Measurements from ENCODE around the gene MARCHF9. TPM values are rescaled to one million over a fixed set of nuclear protein-coding genes. Genes with fewer than 3 reads are reported as not detected.

The MARCHF9 gene
- total RNA-seq, 1 experiment from 2014 or later: 21.8 TPM

- no TSS peak for BruUV-seq (replicated peaks)
- Histone ChIP-seq H3K4me3 (replicated peaks in 1 of 2; ENCODE audit: low read depth in 1 of 2, low read length in 2 of 2) (no peak overlapping the region), H2AFZ (ENCODE audit: low read depth, low read length, poor library complexity, severe bottlenecking) (no peak overlapping the region), H3K9me2 (ENCODE audit: insufficient read depth) (no peaks in the 10 kb centered on the region), H3K9ac (ENCODE audit: low read length) (no peak overlapping the region), H3K79me2 (ENCODE audit: insufficient read depth, low read length) (no peaks in the 10 kb centered on the region), H3K27me3 (ENCODE audit: insufficient read depth, low read length) (no peaks in the 10 kb centered on the region), H3K36me3 (ENCODE audit: control insufficient read depth in 1 of 2, insufficient read depth in 2 of 2, low read length in 2 of 2) (peaks cover 3 to 15% of the 10 kb centered on the region in 2 experiments; a peak in 3 of 4 replicates), H4K20me1 (ENCODE audit: insufficient read depth) (no peaks in the 10 kb centered on the region), H3K27ac (ENCODE audit: low read depth, low read length) (no peak overlapping the region), H3K4me2 (ENCODE audit: low read length) (no peak overlapping the region), H3K4me1 (ENCODE audit: control insufficient read depth in 1 of 2, insufficient read depth in 2 of 2, low read length in 2 of 2) (no peaks in the 10 kb centered on the region), H3K9me3 (ENCODE audit: control insufficient read depth in 1 of 2, insufficient read depth in 1 of 2, low read depth in 1 of 2, low read length in 2 of 2) (no peaks in the 10 kb centered on the region)
- CTCF ChIA-PET: interaction anchor here (0.9 kb wide), 1 partner anchor 10 kb away, joined by 3 read pairs; no protein-coding TSS in a partner anchor
- POLR2A ChIA-PET: no interaction called here
- RAD21 ChIA-PET (ENCODE audit: low non-redundant PET in 1 of 2, low total read pairs in 2 of 2, uncharacterized antibody in 2 of 2, unreplicated experiment in 2 of 2): no interaction called here
- DNase-seq (ENCODE audit: low read depth, low spot score) (no peak), ATAC-seq (no peak)
- no peak for TF ChIP-seq RAD21 (IDR thresholded peaks at IDR 0.05; ENCODE audit: low read depth)
- TF ChIP-seq CTCF (IDR thresholded peaks at IDR 0.05 in 2 of 3, conservative IDR thresholded peaks at IDR 0.05 in 1 of 3; ENCODE audit: borderline replicate concordance in 1 of 3, insufficient read depth in 1 of 3, low read depth in 2 of 3, low read length in 2 of 3): no peak
- no peak for TF ChIP-seq CEBPB (IDR thresholded peaks at IDR 0.05; ENCODE audit: low read depth)
- TF ChIP-seq EZH2phosphoT487 (IDR thresholded peaks at IDR 0.05; ENCODE audit: borderline replicate concordance): no peak
- TF ChIP-seq POLR2AphosphoS5 (IDR thresholded peaks at IDR 0.05; ENCODE audit: low read depth, low read length): no peak
- TF ChIP-seq SIN3A (IDR thresholded peaks at IDR 0.05; ENCODE audit: low read depth): no peak
- no peak for TF ChIP-seq EZH2 (IDR thresholded peaks at IDR 0.05)
- no peak for TF ChIP-seq POLR2A (IDR thresholded peaks at IDR 0.05; ENCODE audit: borderline replicate concordance, extremely low read depth, insufficient read depth, insufficient read length)
- intact Hi-C loops (cut with micrococcal nuclease): no loop called here
Measured at GRCh38 chr12:57716305-57716704, 38.6 kb upstream of the MARCHF9 start.

- Histone ChIP-seq H2AFZ (ENCODE audit: low read depth, low read length, poor library complexity, severe bottlenecking) (no peak overlapping the region), H3K79me2 (ENCODE audit: insufficient read depth, low read length) (no peaks in the 10 kb centered on the region), H3K9me2 (ENCODE audit: insufficient read depth) (no peaks in the 10 kb centered on the region), H3K4me1 (ENCODE audit: control insufficient read depth in 1 of 2, insufficient read depth in 2 of 2, low read length in 2 of 2) (no peaks in the 10 kb centered on the region), H3K9ac (ENCODE audit: low read length) (no peak overlapping the region), H3K27me3 (ENCODE audit: insufficient read depth, low read length) (no peaks in the 10 kb centered on the region), H3K27ac (ENCODE audit: low read depth, low read length) (no peak overlapping the region), H3K36me3 (ENCODE audit: control insufficient read depth in 1 of 2, insufficient read depth in 2 of 2, low read length in 2 of 2) (peaks cover 3 to 15% of the 10 kb centered on the region in 2 experiments; a peak in 3 of 4 replicates), H3K4me2 (ENCODE audit: low read length) (no peak overlapping the region), H3K9me3 (ENCODE audit: control insufficient read depth in 1 of 2, insufficient read depth in 1 of 2, low read depth in 1 of 2, low read length in 2 of 2) (no peaks in the 10 kb centered on the region), H4K20me1 (ENCODE audit: insufficient read depth) (no peaks in the 10 kb centered on the region), H3K4me3 (replicated peaks in 1 of 2; ENCODE audit: low read depth in 1 of 2, low read length in 2 of 2) (no peak overlapping the region)
- no TSS peak for BruUV-seq (replicated peaks)
- POLR2A ChIA-PET: no interaction called here
- RAD21 ChIA-PET (ENCODE audit: low non-redundant PET in 1 of 2, low total read pairs in 2 of 2, uncharacterized antibody in 2 of 2, unreplicated experiment in 2 of 2): no interaction called here
- CTCF ChIA-PET: no interaction called here
- intact Hi-C loops (cut with micrococcal nuclease): no loop called here
- ATAC-seq: no peak
- DNase-seq (ENCODE audit: low read depth, low spot score): no peak
- TF ChIP-seq POLR2A (IDR thresholded peaks at IDR 0.05; ENCODE audit: borderline replicate concordance, extremely low read depth, insufficient read depth, insufficient read length) (no peak), YY1 (IDR thresholded peaks at IDR 0.05; ENCODE audit: extremely low read depth, insufficient replicate concordance, low read depth, low read length) (no peak), ATF3 (IDR thresholded peaks at IDR 0.05) (no peak), CBX3 (IDR thresholded peaks at IDR 0.05; ENCODE audit: low read depth) (no peak), CTCF (IDR thresholded peaks at IDR 0.05 in 2 of 3, conservative IDR thresholded peaks at IDR 0.05 in 1 of 3; ENCODE audit: borderline replicate concordance in 1 of 3, insufficient read depth in 1 of 3, low read depth in 2 of 3, low read length in 2 of 3) (no peak), POLR2AphosphoS5 (IDR thresholded peaks at IDR 0.05; ENCODE audit: low read depth, low read length) (no peak), ZNF274 (IDR thresholded peaks at IDR 0.05; ENCODE audit: low read depth, low read length) (no peak), RAD21 (IDR thresholded peaks at IDR 0.05; ENCODE audit: low read depth) (no peak), ZFX (IDR thresholded peaks at IDR 0.05) (no peak), EZH2 (IDR thresholded peaks at IDR 0.05) (no peak), ELF1 (IDR thresholded peaks at IDR 0.05; ENCODE audit: borderline replicate concordance, low read depth) (no peak), TCF7L2 (IDR thresholded peaks at IDR 0.05; ENCODE audit: borderline replicate concordance, extremely low read depth, insufficient read depth, insufficient read length) (no peak), CEBPB (IDR thresholded peaks at IDR 0.05; ENCODE audit: low read depth) (no peak), SRF (IDR thresholded peaks at IDR 0.05; ENCODE audit: low read depth) (no peak)
Measured at GRCh38 chr12:57717131-57717530, 37.8 kb upstream of the MARCHF9 start.

All from HCT116 (cell line).